HCT116 (cell line): ENCODE results near the gene CADPS2. TPM values are rescaled to one million over a fixed set of nuclear protein-coding genes. Genes with fewer than 3 reads are reported as not detected.

ENCODE experiments used
- ATAC-seq: fragments of 200-7000 bp; cut with Tn5 transposase; 2 replicates; pipeline ENCODE4 v1.9.1; 2020; ENCODE audit warnings: mild to moderate bottlenecking, moderate library complexity
- BruUV-seq: library from RNA; stranded (reverse); fragments of 400-500 nt; replicated peaks from 2 replicates; lab custom pipeline; 2021; lab: Mats Ljungman, UMichigan
- CTCF ChIA-PET: fragments of 300-600 bp; sonication (Branson Sonifier 250); formaldehyde crosslinking; loops from one replicate; lab custom pipeline; 2021; ENCODE audit warnings: antibody characterized with exemption; lab: Charles Lee
- POLR2A ChIA-PET: fragments of 300-600, 350-600 bp; sonication (Branson Sonifier 250); formaldehyde crosslinking; loops from one replicate; lab custom pipeline; 2021; ENCODE audit warnings: antibody characterized with exemption; lab: Charles Lee
- RAD21 ChIA-PET, 2 experiments: fragments of 300-600 bp; sonication (Branson Sonifier 250); formaldehyde crosslinking; loops; one replicate each; lab custom pipeline; 2023; ENCODE audit warnings: low total read pairs in 2 of 2; ENCODE audit not compliant: uncharacterized antibody in 2 of 2, unreplicated experiment in 2 of 2, low non-redundant PET in 1 of 2; lab: Charles Lee
- DNase-seq: peaks from one replicate; pipeline ENCODE4 v3.0.0-alpha.2; 2010; ENCODE audit warnings: low read depth, low spot score
- H2AFZ ChIP-seq: fragments of 200-600 bp; shearing (Covaris generic), sonication (generic); 2 replicates; pipeline ENCODE4 v1.6.1; 2017; ENCODE audit warnings: low read depth, mixed run types, mixed read lengths, antibody characterized with exemption, low read length; ENCODE audit not compliant: poor library complexity, severe bottlenecking
- H3K27ac ChIP-seq: 2 replicates; pipeline ENCODE4 v1.5.1; 2012; ENCODE audit warnings: low read depth, low read length
- H3K27me3 ChIP-seq: fragments of 200-600 bp; sonication (generic); 2 replicates; pipeline ENCODE4 v1.6.1; 2016; ENCODE audit warnings: mixed run types, low read length, mixed read lengths; ENCODE audit not compliant: insufficient read depth
- H3K36me3 ChIP-seq, 2 experiments: fragments of 200-500 bp in 1 of 2; fragments of 200-600 bp in 1 of 2; sonication (Bioruptor generic) in 1 of 2; sonication (generic) in 1 of 2; 2 replicates each; pipeline versions ENCODE4 v1.5.1 to v1.6.1; 2014 to 2016; ENCODE audit warnings: low read length in 2 of 2, inconsistent platforms in 1 of 2, mixed read lengths in 1 of 2, mixed run types in 1 of 2; ENCODE audit not compliant: insufficient read depth in 2 of 2, control insufficient read depth in 1 of 2
- H3K4me1 ChIP-seq, 2 experiments: fragments of 200-600 bp in 1 of 2; sonication (generic) in 1 of 2; 2 replicates each; pipeline versions ENCODE4 v1.5.1 to v1.6.1; 2012 to 2017; ENCODE audit warnings: low read length in 2 of 2, inconsistent platforms in 1 of 2, mild to moderate bottlenecking in 1 of 2, mixed read lengths in 1 of 2, mixed run types in 1 of 2, moderate library complexity in 1 of 2; ENCODE audit not compliant: insufficient read depth in 2 of 2, control insufficient read depth in 1 of 2
- H3K4me2 ChIP-seq: fragments of 200-600 bp; sonication (generic); 2 replicates; pipeline ENCODE4 v1.6.1; 2017; ENCODE audit warnings: mixed run types, low read length, mixed read lengths
- H3K4me3 ChIP-seq, 2 experiments: fragments of 200-600 bp in 1 of 2; sonication (generic) in 1 of 2; replicated peaks in 1 of 2; 2 replicates each; pipeline ENCODE4 v1.5.1; 2011 to 2016; ENCODE audit warnings: low read length in 2 of 2, control low read depth in 1 of 2, low read depth in 1 of 2, mild to moderate bottlenecking in 1 of 2, mixed read lengths in 1 of 2, mixed run types in 1 of 2
- H3K79me2 ChIP-seq: fragments of 200-600 bp; sonication (generic); 2 replicates; pipeline ENCODE4 v1.6.1; 2017; ENCODE audit warnings: mild to moderate bottlenecking, mixed run types, low read length, moderate library complexity, mixed read lengths; ENCODE audit not compliant: insufficient read depth
- H3K9ac ChIP-seq: fragments of 200-600 bp; sonication (generic); 2 replicates; pipeline ENCODE4 v1.6.1; 2016; ENCODE audit warnings: low read length, mixed read lengths
- H3K9me2 ChIP-seq: fragments of 200-600 bp; sonication (generic), shearing (Covaris generic); 2 replicates; pipeline ENCODE4 v1.6.1; 2017; ENCODE audit warnings: mixed run types, mild to moderate bottlenecking, moderate library complexity; ENCODE audit not compliant: insufficient read depth
- H3K9me3 ChIP-seq, 2 experiments: fragments of 200-500 bp in 1 of 2; fragments of 200-600 bp in 1 of 2; sonication (Bioruptor generic) in 1 of 2; sonication (generic) in 1 of 2; 2 replicates each; pipeline ENCODE4 v1.6.1; 2014 to 2017; ENCODE audit warnings: low read length in 2 of 2, mixed read lengths in 2 of 2, inconsistent platforms in 1 of 2, low read depth in 1 of 2, mild to moderate bottlenecking in 1 of 2, mixed run types in 1 of 2, moderate library complexity in 1 of 2; ENCODE audit not compliant: control insufficient read depth in 1 of 2, insufficient read depth in 1 of 2
- H4K20me1 ChIP-seq: fragments of 200-600 bp; sonication (generic), shearing (Covaris generic); 2 replicates; pipeline ENCODE4 v1.6.1; 2017; ENCODE audit warnings: mixed run types, mild to moderate bottlenecking, moderate library complexity; ENCODE audit not compliant: insufficient read depth
- CEBPB ChIP-seq: IDR thresholded peaks from 2 replicates; pipeline ENCODE4 v1.6.1; 2012; ENCODE audit warnings: low read depth
- EGR1 ChIP-seq: IDR thresholded peaks from 2 replicates; pipeline ENCODE4 v1.6.1; 2012; ENCODE audit warnings: low read depth
- ELF1 ChIP-seq: IDR thresholded peaks from 2 replicates; pipeline ENCODE4 v1.6.1; 2012; ENCODE audit warnings: low read depth, borderline replicate concordance
- JUND ChIP-seq: IDR thresholded peaks from 2 replicates; pipeline ENCODE4 v1.6.1; 2012
- MAX ChIP-seq: IDR thresholded peaks from 2 replicates; pipeline ENCODE4 v1.6.1; 2012
- POLR2AphosphoS5 ChIP-seq: IDR thresholded peaks from 2 replicates; pipeline ENCODE4 v1.6.1; 2011; ENCODE audit warnings: mild to moderate bottlenecking, low read depth, low read length, moderate library complexity
- RAD21 ChIP-seq: IDR thresholded peaks from 2 replicates; pipeline ENCODE4 v1.6.1; 2012; ENCODE audit warnings: low read depth, mild to moderate bottlenecking
- SIN3A ChIP-seq: IDR thresholded peaks from 2 replicates; pipeline ENCODE4 v1.6.1; 2012; ENCODE audit warnings: low read depth
- SP1 ChIP-seq: IDR thresholded peaks from 2 replicates; pipeline ENCODE4 v1.6.1; 2012; ENCODE audit warnings: low read depth
- SRF ChIP-seq: IDR thresholded peaks from 2 replicates; pipeline ENCODE4 v1.6.1; 2012; ENCODE audit warnings: low read depth
- TCF7L2 ChIP-seq: IDR thresholded peaks from 2 replicates; pipeline ENCODE4 v1.7.0; 2011; ENCODE audit warnings: borderline replicate concordance, inconsistent platforms; ENCODE audit not compliant: insufficient read depth, insufficient read length; ENCODE audit errors: extremely low read depth
- YY1 ChIP-seq: IDR thresholded peaks from 2 replicates; pipeline ENCODE4 v1.6.1; 2011; ENCODE audit warnings: low read length, low read depth, moderate library complexity, mild to moderate bottlenecking; ENCODE audit not compliant: insufficient replicate concordance; ENCODE audit errors: extremely low read depth
- ZFX ChIP-seq: fragments of 450-650 bp; IDR thresholded peaks from 2 replicates; pipeline ENCODE4 v1.6.1; 2017
- ZNF274 ChIP-seq: fragments of 200-500 bp; sonication (Bioruptor generic); IDR thresholded peaks from 2 replicates; pipeline ENCODE4 v1.6.1; 2014; ENCODE audit warnings: mild to moderate bottlenecking, low read depth, low read length, inconsistent platforms
- intact Hi-C: fragments of 100-400 bp; cut with micrococcal nuclease; formaldehyde crosslinking; loops from 2 replicates; pipeline ENCODE4 v1.10.0; 2022
- total RNA-seq: library from RNA; stranded (reverse); gene quantifications from one replicate; pipeline ENCODE4 v1.2.1, GENCODE V29; 2021; ENCODE audit not compliant: unreplicated experiment
- TF ChIP-seq, protein P1 (sequence below): IDR thresholded peaks from 2 replicates; pipeline ENCODE4 v1.6.1; 2012
- TF ChIP-seq, protein P2 (sequence below): IDR thresholded peaks from 2 replicates; pipeline ENCODE4 v1.6.1; 2011; ENCODE audit warnings: mild to moderate bottlenecking, low read length, moderate library complexity; ENCODE audit not compliant: insufficient replicate concordance; ENCODE audit errors: extremely low read depth
- TF ChIP-seq, protein P3 (sequence below), 3 experiments: fragments of 200-600 bp in 1 of 3; sonication (generic) in 1 of 3; IDR thresholded peaks in 2 of 3; conservative IDR thresholded peaks in 1 of 3; 2 replicates each; pipeline ENCODE4 v1.5.1; 2012 to 2017; ENCODE audit warnings: low read depth in 2 of 3, low read length in 2 of 3, antibody characterized with exemption in 1 of 3, borderline replicate concordance in 1 of 3, control low read depth in 1 of 3, mild to moderate bottlenecking in 1 of 3, mixed read lengths in 1 of 3, mixed run types in 1 of 3, moderate library complexity in 1 of 3; ENCODE audit not compliant: insufficient read depth in 1 of 3
- TF ChIP-seq, protein P4 (sequence below): IDR thresholded peaks from 2 replicates; pipeline ENCODE4 v1.6.1; 2012; ENCODE audit warnings: low read depth

The CADPS2 gene
- total RNA-seq, 1 experiment from 2014 or later: 7.5 TPM

GRCh38 chr7:122552769-122553168, 333.5 kb downstream of the CADPS2 start:
- POLR2A ChIA-PET: no interaction called here
- TF ChIP-seq RAD21 (no peak), POLR2AphosphoS5 (no peak), SIN3A (no peak), TCF7L2 (no peak), ZFX (no peak), MAX (no peak), YY1 (no peak), SP1 (no peak), CEBPB (no peak), ELF1 (no peak), JUND (no peak), SRF (no peak), ZNF274 (no peak), EGR1 (no peak)
- TF ChIP-seq, protein P1, sequence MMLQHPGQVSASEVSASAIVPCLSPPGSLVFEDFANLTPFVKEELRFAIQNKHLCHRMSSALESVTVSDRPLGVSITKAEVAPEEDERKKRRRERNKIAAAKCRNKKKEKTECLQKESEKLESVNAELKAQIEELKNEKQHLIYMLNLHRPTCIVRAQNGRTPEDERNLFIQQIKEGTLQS: no peak
- TF ChIP-seq, protein P2, sequence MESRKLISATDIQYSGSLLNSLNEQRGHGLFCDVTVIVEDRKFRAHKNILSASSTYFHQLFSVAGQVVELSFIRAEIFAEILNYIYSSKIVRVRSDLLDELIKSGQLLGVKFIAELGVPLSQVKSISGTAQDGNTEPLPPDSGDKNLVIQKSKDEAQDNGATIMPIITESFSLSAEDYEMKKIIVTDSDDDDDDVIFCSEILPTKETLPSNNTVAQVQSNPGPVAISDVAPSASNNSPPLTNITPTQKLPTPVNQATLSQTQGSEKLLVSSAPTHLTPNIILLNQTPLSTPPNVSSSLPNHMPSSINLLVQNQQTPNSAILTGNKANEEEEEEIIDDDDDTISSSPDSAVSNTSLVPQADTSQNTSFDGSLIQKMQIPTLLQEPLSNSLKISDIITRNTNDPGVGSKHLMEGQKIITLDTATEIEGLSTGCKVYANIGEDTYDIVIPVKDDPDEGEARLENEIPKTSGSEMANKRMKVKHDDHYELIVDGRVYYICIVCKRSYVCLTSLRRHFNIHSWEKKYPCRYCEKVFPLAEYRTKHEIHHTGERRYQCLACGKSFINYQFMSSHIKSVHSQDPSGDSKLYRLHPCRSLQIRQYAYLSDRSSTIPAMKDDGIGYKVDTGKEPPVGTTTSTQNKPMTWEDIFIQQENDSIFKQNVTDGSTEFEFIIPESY: no peak
- TF ChIP-seq, protein P3, sequence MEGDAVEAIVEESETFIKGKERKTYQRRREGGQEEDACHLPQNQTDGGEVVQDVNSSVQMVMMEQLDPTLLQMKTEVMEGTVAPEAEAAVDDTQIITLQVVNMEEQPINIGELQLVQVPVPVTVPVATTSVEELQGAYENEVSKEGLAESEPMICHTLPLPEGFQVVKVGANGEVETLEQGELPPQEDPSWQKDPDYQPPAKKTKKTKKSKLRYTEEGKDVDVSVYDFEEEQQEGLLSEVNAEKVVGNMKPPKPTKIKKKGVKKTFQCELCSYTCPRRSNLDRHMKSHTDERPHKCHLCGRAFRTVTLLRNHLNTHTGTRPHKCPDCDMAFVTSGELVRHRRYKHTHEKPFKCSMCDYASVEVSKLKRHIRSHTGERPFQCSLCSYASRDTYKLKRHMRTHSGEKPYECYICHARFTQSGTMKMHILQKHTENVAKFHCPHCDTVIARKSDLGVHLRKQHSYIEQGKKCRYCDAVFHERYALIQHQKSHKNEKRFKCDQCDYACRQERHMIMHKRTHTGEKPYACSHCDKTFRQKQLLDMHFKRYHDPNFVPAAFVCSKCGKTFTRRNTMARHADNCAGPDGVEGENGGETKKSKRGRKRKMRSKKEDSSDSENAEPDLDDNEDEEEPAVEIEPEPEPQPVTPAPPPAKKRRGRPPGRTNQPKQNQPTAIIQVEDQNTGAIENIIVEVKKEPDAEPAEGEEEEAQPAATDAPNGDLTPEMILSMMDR (IDR thresholded peaks at IDR 0.05 in 2 of 3, conservative IDR thresholded peaks at IDR 0.05 in 1 of 3; ENCODE audit: borderline replicate concordance in 1 of 3, insufficient read depth in 1 of 3, low read depth in 2 of 3, low read length in 2 of 3): no peak
- TF ChIP-seq, protein P4, sequence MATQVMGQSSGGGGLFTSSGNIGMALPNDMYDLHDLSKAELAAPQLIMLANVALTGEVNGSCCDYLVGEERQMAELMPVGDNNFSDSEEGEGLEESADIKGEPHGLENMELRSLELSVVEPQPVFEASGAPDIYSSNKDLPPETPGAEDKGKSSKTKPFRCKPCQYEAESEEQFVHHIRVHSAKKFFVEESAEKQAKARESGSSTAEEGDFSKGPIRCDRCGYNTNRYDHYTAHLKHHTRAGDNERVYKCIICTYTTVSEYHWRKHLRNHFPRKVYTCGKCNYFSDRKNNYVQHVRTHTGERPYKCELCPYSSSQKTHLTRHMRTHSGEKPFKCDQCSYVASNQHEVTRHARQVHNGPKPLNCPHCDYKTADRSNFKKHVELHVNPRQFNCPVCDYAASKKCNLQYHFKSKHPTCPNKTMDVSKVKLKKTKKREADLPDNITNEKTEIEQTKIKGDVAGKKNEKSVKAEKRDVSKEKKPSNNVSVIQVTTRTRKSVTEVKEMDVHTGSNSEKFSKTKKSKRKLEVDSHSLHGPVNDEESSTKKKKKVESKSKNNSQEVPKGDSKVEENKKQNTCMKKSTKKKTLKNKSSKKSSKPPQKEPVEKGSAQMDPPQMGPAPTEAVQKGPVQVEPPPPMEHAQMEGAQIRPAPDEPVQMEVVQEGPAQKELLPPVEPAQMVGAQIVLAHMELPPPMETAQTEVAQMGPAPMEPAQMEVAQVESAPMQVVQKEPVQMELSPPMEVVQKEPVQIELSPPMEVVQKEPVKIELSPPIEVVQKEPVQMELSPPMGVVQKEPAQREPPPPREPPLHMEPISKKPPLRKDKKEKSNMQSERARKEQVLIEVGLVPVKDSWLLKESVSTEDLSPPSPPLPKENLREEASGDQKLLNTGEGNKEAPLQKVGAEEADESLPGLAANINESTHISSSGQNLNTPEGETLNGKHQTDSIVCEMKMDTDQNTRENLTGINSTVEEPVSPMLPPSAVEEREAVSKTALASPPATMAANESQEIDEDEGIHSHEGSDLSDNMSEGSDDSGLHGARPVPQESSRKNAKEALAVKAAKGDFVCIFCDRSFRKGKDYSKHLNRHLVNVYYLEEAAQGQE: no peak

More at GRCh38 chr7:122552769-122553168, 333.5 kb downstream of the CADPS2 start:
- Histone ChIP-seq H3K9me2 (no peaks in the 10 kb centered on the region), H3K4me1 (no peaks in the 10 kb centered on the region), H3K79me2 (no peaks in the 10 kb centered on the region), H4K20me1 (no peaks in the 10 kb centered on the region), H3K4me3 (no peak overlapping the region), H3K27me3 (no peaks in the 10 kb centered on the region), H3K4me2 (no peak overlapping the region), H3K27ac (no peak overlapping the region), H3K36me3 (no peaks in the 10 kb centered on the region), H3K9me3 (no peaks in the 10 kb centered on the region), H3K9ac (no peak overlapping the region), H2AFZ (no peak overlapping the region)
- ChIA-PET CTCF (no interaction called here), RAD21 (no interaction called here)
- no peak for DNase-seq
- no peak for ATAC-seq
- BruUV-seq: no TSS peak
- intact Hi-C loops: no loop called here
